Measurements from ENCODE around the gene PIP5KL1. TPM values are rescaled to one million over a fixed set of nuclear protein-coding genes. Genes with fewer than 3 reads are reported as not detected.

PIP5KL1 gene
- total RNA-seq, 2 experiments from 2014 or later: 0.94 to 2.9 TPM

GRCh38 chr9:127967151-127967809 lies 36.7 kb upstream of the PIP5KL1 start:
- Mint-ChIP-seq H3K4me1 (ENCODE audit: low read depth) (peaks cover 95% of the 10 kb centered on the region), H3K27me3 (no peaks in the 10 kb centered on the region), H3K36me3 (no peaks in the 10 kb centered on the region), H3K27ac (peak overlapping the region; percentile 88), H3K4me3 (no peak overlapping the region), H3K9me3 (no peaks in the 10 kb centered on the region)
- CTCF ChIA-PET: interaction anchor here (1.1 to 3.3 kb wide), 4 partner anchors 9 to 60 kb away, joined by 3 to 11 read pairs (median 6); no protein-coding TSS in a partner anchor
- POLR2A ChIA-PET: no interaction called here
- intact Hi-C loops (cut with micrococcal nuclease): no loop called here
- no peak for DNase-seq

DNA sequence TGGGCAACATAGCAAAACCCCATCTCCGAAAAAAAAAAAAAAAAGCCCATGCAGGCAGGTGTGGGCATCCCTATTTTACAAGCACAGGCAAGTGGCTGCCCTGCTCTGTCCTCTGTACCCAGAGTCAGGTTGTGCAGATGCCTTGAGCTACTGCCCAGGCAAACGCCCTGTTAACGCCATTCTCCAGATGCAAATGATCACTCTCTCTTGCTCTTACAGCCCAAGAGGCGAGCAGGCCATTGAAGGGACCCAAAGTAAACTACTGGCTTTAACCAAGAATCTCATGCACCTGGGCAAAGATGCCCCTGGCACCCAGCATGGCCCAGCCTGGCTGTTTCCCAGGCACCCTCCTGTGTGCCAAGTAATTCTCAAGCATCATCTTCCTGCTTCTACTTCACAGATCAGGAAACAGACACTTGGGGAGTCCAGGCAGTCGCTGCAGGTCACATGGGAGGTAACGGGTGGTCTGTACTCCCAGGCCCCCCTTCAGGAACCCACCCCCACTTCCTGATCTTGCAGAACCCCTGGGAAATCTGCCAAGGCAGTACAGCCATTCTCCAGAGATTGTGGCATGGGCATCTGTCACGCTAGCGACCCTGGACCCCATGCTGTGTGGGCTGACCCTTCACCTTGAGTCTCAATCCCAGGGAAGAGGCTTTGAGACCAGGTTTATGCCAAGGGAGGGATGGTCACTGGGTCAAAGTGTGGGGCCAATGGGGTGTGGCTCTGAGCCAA lies 36.0 kb upstream of the PIP5KL1 start:
- no peak for DNase-seq
- no peaks in the 10 kb centered on the region for H3K9me3 Mint-ChIP-seq
- no peaks in the 10 kb centered on the region for H3K27me3 Mint-ChIP-seq
- H3K27ac Mint-ChIP-seq: peak overlapping the region; percentile 88
- H3K4me1 Mint-ChIP-seq (ENCODE audit: low read depth): peaks cover 95% of the 10 kb centered on the region
- H3K4me3 Mint-ChIP-seq: no peak overlapping the region
- ChIA-PET POLR2A (no interaction called here), CTCF (interaction anchor here (1.2 to 3.3 kb wide), 3 partner anchors 23 to 69 kb away, joined by 3 to 11 read pairs (median 6); no protein-coding TSS in a partner anchor)
- intact Hi-C loops (cut with micrococcal nuclease): no loop called here
- peaks cover under 1% of the 10 kb centered on the region for H3K36me3 Mint-ChIP-seq

- CTCF ChIA-PET: interaction anchor here (0.7 to 3.3 kb wide), 3 partner anchors 10 to 70 kb away, joined by 4 to 11 read pairs (median 6); no protein-coding TSS in a partner anchor
- Mint-ChIP-seq H3K4me1 (ENCODE audit: low read depth) (peaks cover 95% of the 10 kb centered on the region), H3K4me3 (peak overlapping the region; percentile 51), H3K36me3 (peaks cover 4% of the 10 kb centered on the region), H3K27me3 (no peaks in the 10 kb centered on the region), H3K9me3 (no peaks in the 10 kb centered on the region), H3K27ac (peak overlapping the region; percentile 88)
- intact Hi-C loops (cut with micrococcal nuclease): no loop called here
- POLR2A ChIA-PET: no interaction called here
- no peak for DNase-seq
These were observed 35.4 kb upstream of the PIP5KL1 start for GRCh38 chr9:127965953-127966352.

DNA sequence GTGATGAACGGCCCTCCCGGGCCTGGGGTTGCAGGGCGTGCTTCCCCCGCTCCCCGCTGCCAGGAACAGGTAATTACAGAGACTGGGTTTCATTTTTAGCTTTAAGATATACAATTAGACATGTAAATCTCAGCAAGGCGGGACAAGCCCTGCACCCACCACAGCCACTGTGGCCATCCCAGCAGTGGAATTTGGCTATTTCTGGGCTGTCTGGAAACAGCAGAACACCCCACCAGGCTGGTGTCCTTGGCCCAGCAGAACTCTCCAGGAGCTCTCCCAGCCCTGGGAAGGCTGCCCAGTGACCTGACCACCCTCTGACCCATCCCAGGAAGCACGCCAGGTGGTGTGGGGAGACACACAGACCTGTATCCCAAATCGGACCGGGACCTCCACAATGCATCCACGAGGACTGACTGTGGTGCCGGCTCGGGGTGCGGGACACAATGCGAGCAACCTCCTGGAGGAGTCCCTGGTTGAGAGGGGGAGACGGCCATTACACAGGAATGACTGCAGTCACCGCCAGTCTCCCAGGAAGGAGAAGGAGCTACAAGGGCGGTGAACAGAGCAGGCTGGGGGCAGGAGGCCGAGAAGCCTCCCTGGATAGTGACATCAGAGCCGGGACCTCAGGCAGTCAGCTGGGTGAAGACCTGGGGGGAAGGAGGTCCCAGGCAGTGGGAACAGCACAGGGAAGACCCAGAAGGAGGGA lies 32.9 kb upstream of the PIP5KL1 start:
- ChIA-PET POLR2A (interaction anchor here (1.5 to 2.2 kb wide), 2 partner anchors 8 to 9 kb away, joined by 3 to 6 read pairs; no protein-coding TSS in a partner anchor), CTCF (interaction anchor here (1.6 to 2.1 kb wide), 2 partner anchors 9 to 20 kb away, joined by 4 to 6 read pairs; no protein-coding TSS in a partner anchor)
- DNase-seq: no peak
- Mint-ChIP-seq H3K36me3 (peaks cover 4% of the 10 kb centered on the region), H3K4me3 (peak overlapping the region; percentile 22), H3K27me3 (no peaks in the 10 kb centered on the region), H3K27ac (peak overlapping the region; percentile 82), H3K9me3 (no peaks in the 10 kb centered on the region), H3K4me1 (ENCODE audit: low read depth) (peaks cover 97% of the 10 kb centered on the region)
- intact Hi-C loops (cut with micrococcal nuclease): no loop called here

DNA sequence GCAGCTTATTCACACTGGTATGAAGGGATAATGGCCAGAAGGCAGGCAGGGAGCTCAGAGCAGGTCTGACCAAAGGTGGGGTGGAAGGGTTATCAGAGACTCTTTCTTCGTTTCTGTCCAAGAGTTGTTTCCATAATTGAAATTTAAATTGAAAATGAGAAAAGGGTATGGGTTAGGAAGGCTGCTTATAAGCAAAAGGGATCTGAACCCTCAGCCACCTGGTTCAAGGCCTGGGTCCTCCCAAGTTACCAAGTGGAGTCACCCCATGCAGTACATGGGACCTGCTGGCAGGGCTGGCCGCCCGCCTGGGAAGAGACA lies 32.4 kb upstream of the PIP5KL1 start:
- no peaks in the 10 kb centered on the region for H3K27me3 Mint-ChIP-seq
- no peak for DNase-seq
- CTCF ChIA-PET: interaction anchor here (0.7 to 2.1 kb wide), 4 partner anchors 9 to 72 kb away, joined by 3 to 6 read pairs (median 4); no protein-coding TSS in a partner anchor
- H3K9me3 Mint-ChIP-seq: no peaks in the 10 kb centered on the region
- H3K36me3 Mint-ChIP-seq: peaks cover 4% of the 10 kb centered on the region
- H3K4me3 Mint-ChIP-seq: peak overlapping the region; percentile 22
- intact Hi-C loops (cut with micrococcal nuclease): no loop called here
- POLR2A ChIA-PET: interaction anchor here (0.5 to 2.2 kb wide), 3 partner anchors 8 to 185 kb away, joined by 3 to 6 read pairs (median 4); no protein-coding TSS in a partner anchor
- peaks cover 94% of the 10 kb centered on the region for H3K4me1 Mint-ChIP-seq (ENCODE audit: low read depth)
- peak overlapping the region; percentile 82 for H3K27ac Mint-ChIP-seq

GRCh38 chr9:127962278-127962677 lies 31.7 kb upstream of the PIP5KL1 start:
- no peak for DNase-seq
- no peak overlapping the region for H3K4me3 Mint-ChIP-seq
- no peaks in the 10 kb centered on the region for H3K9me3 Mint-ChIP-seq
- intact Hi-C loops (cut with micrococcal nuclease): no loop called here
- peak overlapping the region; percentile 82 for H3K27ac Mint-ChIP-seq
- CTCF ChIA-PET: interaction anchor here (0.7 to 1.6 kb wide), 3 partner anchors 10 to 73 kb away, joined by 3 to 4 read pairs (median 4); no protein-coding TSS in a partner anchor
- H3K4me1 Mint-ChIP-seq (ENCODE audit: low read depth): peaks cover 93% of the 10 kb centered on the region
- H3K27me3 Mint-ChIP-seq: no peaks in the 10 kb centered on the region
- POLR2A ChIA-PET: interaction anchor here (0.5 to 2.2 kb wide), 3 partner anchors 7 to 184 kb away, joined by 3 to 6 read pairs (median 4); no protein-coding TSS in a partner anchor
- H3K36me3 Mint-ChIP-seq: peaks cover 7% of the 10 kb centered on the region

GRCh38 chr9:127961613-127962155 lies 31.1 kb upstream of the PIP5KL1 start:
- H3K27me3 Mint-ChIP-seq: no peaks in the 10 kb centered on the region
- H3K36me3 Mint-ChIP-seq: peaks cover 7% of the 10 kb centered on the region
- ChIA-PET POLR2A (interaction anchor here (1.5 kb wide), 1 partner anchor 9 kb away, joined by 3 read pairs; no protein-coding TSS in a partner anchor), CTCF (interaction anchor here (1.6 to 1.8 kb wide), 3 partner anchors 18 to 74 kb away, joined by 4 to 12 read pairs (median 4); no protein-coding TSS in a partner anchor)
- intact Hi-C loops (cut with micrococcal nuclease): no loop called here
- peaks cover 93% of the 10 kb centered on the region for H3K4me1 Mint-ChIP-seq (ENCODE audit: low read depth)
- H3K9me3 Mint-ChIP-seq: no peaks in the 10 kb centered on the region
- no peak overlapping the region for H3K4me3 Mint-ChIP-seq
- peak overlapping the region; percentile 82 for H3K27ac Mint-ChIP-seq
- DNase-seq: no peak

DNA sequence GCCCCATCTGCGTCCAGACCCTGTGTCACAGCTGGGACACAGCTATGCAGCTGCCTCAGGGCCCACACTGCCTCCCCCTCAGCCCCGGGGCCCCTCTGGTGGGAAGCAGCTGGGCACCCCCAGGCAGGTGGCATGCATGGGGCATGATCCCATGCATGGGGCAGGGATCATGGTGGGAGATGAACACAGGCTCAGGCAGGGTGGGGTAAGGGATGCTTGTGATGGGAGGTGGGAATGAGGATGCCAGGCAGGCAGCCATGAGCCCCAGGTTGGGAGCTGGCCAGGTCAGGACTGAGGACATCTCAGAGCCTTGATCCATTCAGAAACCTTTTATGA lies 30.5 kb upstream of the PIP5KL1 start:
- peaks cover 7% of the 10 kb centered on the region for H3K36me3 Mint-ChIP-seq
- DNase-seq: no peak
- no peaks in the 10 kb centered on the region for H3K9me3 Mint-ChIP-seq
- no peaks in the 10 kb centered on the region for H3K27me3 Mint-ChIP-seq
- intact Hi-C loops (cut with micrococcal nuclease): no loop called here
- peaks cover 89% of the 10 kb centered on the region for H3K4me1 Mint-ChIP-seq (ENCODE audit: low read depth)
- H3K27ac Mint-ChIP-seq: peak overlapping the region; percentile 82
- ChIA-PET CTCF (interaction anchor here (1.1 to 1.8 kb wide), 3 partner anchors 18 to 74 kb away, joined by 4 to 12 read pairs (median 6); no protein-coding TSS in a partner anchor), POLR2A (interaction anchor here (0.7 kb wide), 1 partner anchor 211 kb away, joined by 4 read pairs; no protein-coding TSS in a partner anchor)
- H3K4me3 Mint-ChIP-seq: no peak overlapping the region

GRCh38 chr9:127960410-127961154 lies 30.0 kb upstream of the PIP5KL1 start:
- no peak for DNase-seq
- CTCF ChIA-PET: interaction anchor here (1.1 to 1.8 kb wide), 3 partner anchors 18 to 75 kb away, joined by 4 to 12 read pairs (median 6); no protein-coding TSS in a partner anchor
- Mint-ChIP-seq H3K4me1 (ENCODE audit: low read depth) (peaks cover 89% of the 10 kb centered on the region), H3K27ac (peak overlapping the region; percentile 87), H3K9me3 (no peaks in the 10 kb centered on the region), H3K4me3 (no peak overlapping the region), H3K27me3 (no peaks in the 10 kb centered on the region), H3K36me3 (peaks cover 7% of the 10 kb centered on the region)
- POLR2A ChIA-PET: interaction anchor here (0.6 to 0.7 kb wide), 2 partner anchors 23 to 210 kb away, joined by 3 to 4 read pairs; no protein-coding TSS in a partner anchor
- intact Hi-C loops (cut with micrococcal nuclease): no loop called here

DNA sequence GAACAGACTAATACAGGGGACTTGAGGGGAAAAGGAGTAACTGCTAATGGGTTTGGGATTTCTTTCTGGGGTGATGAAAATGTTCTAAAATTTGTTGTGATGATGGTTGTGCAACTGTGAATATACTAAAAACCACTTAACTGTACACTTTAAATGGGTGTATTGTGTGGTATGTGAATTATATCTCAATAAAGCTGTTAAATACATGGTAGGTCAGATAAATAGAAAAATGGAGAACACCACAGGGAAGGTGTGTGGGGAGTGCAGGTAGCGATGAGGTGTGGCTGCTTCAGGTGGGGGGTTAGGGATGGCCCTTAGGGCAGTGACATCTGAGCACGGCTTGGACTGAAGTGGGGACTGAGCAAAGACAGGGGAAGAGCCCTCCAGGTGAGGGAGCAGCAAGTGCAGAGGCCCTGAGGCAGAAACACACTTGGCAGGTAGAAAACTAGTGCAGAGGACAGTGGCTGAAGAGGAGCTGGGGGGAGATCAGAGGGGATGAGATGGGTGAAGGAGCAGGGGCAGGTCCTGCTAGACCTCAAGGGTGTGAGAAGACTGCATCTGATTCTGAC lies 29.3 kb upstream of the PIP5KL1 start:
- no peak overlapping the region for H3K4me3 Mint-ChIP-seq
- H3K9me3 Mint-ChIP-seq: no peaks in the 10 kb centered on the region
- peaks cover 7% of the 10 kb centered on the region for H3K36me3 Mint-ChIP-seq
- H3K27me3 Mint-ChIP-seq: no peaks in the 10 kb centered on the region
- no peak for DNase-seq
- POLR2A ChIA-PET: interaction anchor here (0.6 kb wide), 1 partner anchor 24 kb away, joined by 3 read pairs; no protein-coding TSS in a partner anchor
- peak overlapping the region; percentile 87 for H3K27ac Mint-ChIP-seq
- CTCF ChIA-PET: interaction anchor here (1.1 to 9.9 kb wide), 4 partner anchors 17 to 76 kb away, joined by 4 to 120 read pairs (median 9); no protein-coding TSS in a partner anchor
- H3K4me1 Mint-ChIP-seq (ENCODE audit: low read depth): peaks cover 89% of the 10 kb centered on the region
- intact Hi-C loops (cut with micrococcal nuclease): loop anchor here (5.0 kb wide), 1 partner anchor 157 kb away; no protein-coding TSS in a partner anchor

Measured in activated CD4-positive, alpha-beta memory T cell treated with anti-CD3 and anti-CD28 coated beads for 36 hours (primary cell).